Activated T-helper 1 cell treated with anti-CD3 and anti-CD28 coated beads, Interleukin-12 subunit alpha, Interleukin-12 subunit beta, Interleukin-2, Interleukin-4 antibody, amounts not matched to agents 30 ng/mL and 10 ng/mL and 1 ng/mL, durations not matched to agents 14 hours and 24 hours and 36 hours (primary cell): ENCODE results near the gene CCSER1. TPM values are rescaled to one million over a fixed set of nuclear protein-coding genes. Genes with fewer than 3 reads are reported as not detected.

Experiments used
- DNase-seq: peaks from one replicate; pipeline ENCODE4 v3.0.0; 2021; ENCODE audit warnings: low spot score
- H3K27ac Mint-ChIP-seq: one replicate; pipeline ENCODE4 v1.8.0; 2021; ENCODE audit warnings: mild to moderate bottlenecking, mixed read lengths
- H3K27me3 Mint-ChIP-seq: one replicate; pipeline ENCODE4 v1.8.0; 2022; ENCODE audit warnings: mild to moderate bottlenecking, moderate library complexity, mixed read lengths; ENCODE audit not compliant: insufficient read depth
- H3K36me3 Mint-ChIP-seq: one replicate; pipeline ENCODE4 v1.8.0; 2021; ENCODE audit warnings: low read depth, mixed read lengths
- H3K4me1 Mint-ChIP-seq: one replicate; pipeline ENCODE4 v1.8.0; 2021; ENCODE audit warnings: low read depth, mixed read lengths
- H3K4me3 Mint-ChIP-seq: one replicate; pipeline ENCODE4 v1.8.0; 2021; ENCODE audit warnings: mild to moderate bottlenecking, moderate library complexity, mixed read lengths
- H3K9me3 Mint-ChIP-seq: one replicate; pipeline ENCODE4 v1.8.0; 2021; ENCODE audit warnings: mixed read lengths
- intact Hi-C: fragments of 100-400 bp; cut with micrococcal nuclease; formaldehyde crosslinking; loops from one replicate; pipeline ENCODE4 v1.15.1; 2024
- total RNA-seq: library from RNA; stranded (reverse); gene quantifications from 2 replicates; pipeline ENCODE4 v1.2.3, GENCODE V29; 2022

Gene CCSER1
- total RNA-seq, 1 donor from 2014 or later = not detected

DNA sequence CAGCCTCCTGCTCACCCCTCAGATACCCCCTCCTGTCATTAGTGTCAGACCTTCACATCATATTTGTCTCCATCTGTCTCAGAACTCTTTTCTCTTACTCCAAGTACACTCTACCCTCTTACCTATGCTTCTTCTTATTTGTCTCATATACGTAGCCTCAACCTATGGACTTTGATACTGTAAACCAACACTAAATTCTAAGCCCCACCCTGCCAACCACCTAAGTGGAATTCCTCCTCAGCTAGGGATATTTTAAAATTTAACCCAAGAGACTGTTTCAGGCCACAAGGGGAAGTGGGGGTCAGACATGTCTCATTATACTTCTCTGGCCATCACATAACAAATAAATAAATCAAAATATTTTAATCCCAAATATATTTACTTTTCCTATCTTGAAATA, 1398.4 kb downstream of the CCSER1 start:
- Mint-ChIP-seq H3K4me3 (no peak overlapping the region), H3K27me3 (no peaks in the 10 kb centered on the region), H3K4me1 (no peaks in the 10 kb centered on the region), H3K36me3 (no peaks in the 10 kb centered on the region), H3K9me3 (peaks cover 17% of the 10 kb centered on the region), H3K27ac (no peak overlapping the region)
- DNase-seq = no peak
- intact Hi-C loops = no loop called here

DNA sequence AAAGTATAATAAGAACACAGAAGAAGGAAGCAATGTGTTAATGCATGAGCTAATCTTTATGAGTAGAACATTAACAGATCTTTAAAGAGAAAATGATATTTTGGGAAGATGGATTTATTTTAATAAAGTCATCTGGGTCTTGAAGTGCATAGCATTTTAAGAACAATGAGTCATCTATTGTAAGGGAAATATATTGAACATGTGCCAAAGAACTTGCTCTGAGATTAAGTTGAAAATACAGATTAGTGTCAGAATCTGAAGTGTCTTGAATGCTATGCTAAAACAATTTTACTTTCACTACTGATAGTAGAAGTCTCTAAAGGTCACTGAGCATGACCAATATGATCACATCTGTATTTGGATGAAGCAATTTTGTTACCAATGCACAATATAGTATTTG, 1399.9 kb downstream of the CCSER1 start:
- Mint-ChIP-seq H3K4me1 (no peaks in the 10 kb centered on the region), H3K36me3 (no peaks in the 10 kb centered on the region), H3K9me3 (peaks cover 13% of the 10 kb centered on the region), H3K27ac (no peak overlapping the region), H3K27me3 (no peaks in the 10 kb centered on the region), H3K4me3 (no peak overlapping the region)
- no peak for DNase-seq
- intact Hi-C loops = no loop called here

DNA sequence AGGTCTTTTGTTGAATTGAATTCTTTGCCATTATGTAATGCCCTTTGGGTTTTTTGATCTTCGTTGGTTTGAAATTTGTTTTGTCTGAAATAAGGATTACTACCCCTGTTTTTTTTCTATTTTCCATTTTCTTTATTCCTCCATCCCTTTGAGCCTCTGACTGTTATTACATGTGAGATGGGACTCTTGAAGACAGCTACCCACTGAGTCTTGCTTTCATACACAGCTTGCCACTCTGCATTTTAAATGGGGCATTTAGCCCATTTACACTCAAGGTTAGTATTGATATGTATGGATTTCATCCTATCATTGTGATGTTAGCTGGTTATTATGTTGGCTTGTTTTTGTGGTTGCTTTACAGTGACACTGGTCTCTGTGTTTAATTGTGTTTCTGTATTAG, 1440.4 kb downstream of the CCSER1 start:
- Mint-ChIP-seq H3K27me3 (no peaks in the 10 kb centered on the region), H3K4me3 (no peak overlapping the region), H3K36me3 (no peaks in the 10 kb centered on the region), H3K4me1 (no peaks in the 10 kb centered on the region), H3K27ac (no peak overlapping the region), H3K9me3 (peaks cover 39% of the 10 kb centered on the region)
- DNase-seq = no peak
- intact Hi-C loops = no loop called here

DNA sequence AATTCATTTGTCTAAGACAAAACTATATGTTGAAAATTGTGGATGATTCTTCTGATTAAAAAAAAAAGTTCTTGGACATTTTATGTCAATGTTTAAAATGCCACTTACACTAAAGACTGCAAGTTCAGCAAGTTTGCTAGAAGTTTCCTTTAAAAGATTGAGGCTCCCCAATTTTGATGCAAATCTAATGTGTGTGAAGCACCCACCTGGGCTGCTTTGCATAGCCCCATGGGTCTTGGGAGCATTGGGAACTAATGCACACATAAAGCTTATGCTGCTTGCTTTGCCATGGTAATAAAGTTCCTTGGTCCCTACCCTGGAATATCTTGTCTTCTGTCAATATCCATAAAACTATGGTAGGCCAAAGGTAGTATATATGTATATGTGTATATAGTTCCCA, 1450.7 kb downstream of the CCSER1 start:
- no peaks in the 10 kb centered on the region for H3K36me3 Mint-ChIP-seq
- intact Hi-C loops = no loop called here
- H3K9me3 Mint-ChIP-seq = no peaks in the 10 kb centered on the region
- no peak for DNase-seq
- no peak overlapping the region for H3K4me3 Mint-ChIP-seq
- H3K27me3 Mint-ChIP-seq = no peaks in the 10 kb centered on the region
- H3K4me1 Mint-ChIP-seq = no peaks in the 10 kb centered on the region
- no peak overlapping the region for H3K27ac Mint-ChIP-seq

DNA sequence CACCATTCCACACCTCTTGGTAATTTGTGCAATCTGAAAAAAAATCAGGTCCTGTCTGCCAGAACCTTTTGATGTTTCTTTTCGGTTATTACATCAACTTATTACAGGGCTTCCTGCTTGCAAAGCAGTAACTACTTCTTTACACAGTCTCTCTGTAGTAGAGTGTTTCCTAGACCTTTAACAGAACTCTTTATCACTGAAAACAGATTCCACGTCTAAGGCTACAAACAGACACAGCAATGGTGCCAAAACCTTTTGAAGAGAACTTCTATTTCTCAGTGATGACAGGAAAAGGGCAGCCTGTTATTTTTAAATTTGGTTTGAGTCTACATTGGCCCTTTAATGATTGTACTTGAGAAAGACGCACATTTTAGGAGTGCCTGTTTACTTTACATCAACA, 1463.1 kb downstream of the CCSER1 start:
- H3K4me3 Mint-ChIP-seq = no peak overlapping the region
- no peaks in the 10 kb centered on the region for H3K27me3 Mint-ChIP-seq
- H3K9me3 Mint-ChIP-seq = peaks cover 5% of the 10 kb centered on the region
- H3K4me1 Mint-ChIP-seq = no peaks in the 10 kb centered on the region
- no peak overlapping the region for H3K27ac Mint-ChIP-seq
- intact Hi-C loops = no loop called here
- no peaks in the 10 kb centered on the region for H3K36me3 Mint-ChIP-seq
- no peak for DNase-seq

DNA sequence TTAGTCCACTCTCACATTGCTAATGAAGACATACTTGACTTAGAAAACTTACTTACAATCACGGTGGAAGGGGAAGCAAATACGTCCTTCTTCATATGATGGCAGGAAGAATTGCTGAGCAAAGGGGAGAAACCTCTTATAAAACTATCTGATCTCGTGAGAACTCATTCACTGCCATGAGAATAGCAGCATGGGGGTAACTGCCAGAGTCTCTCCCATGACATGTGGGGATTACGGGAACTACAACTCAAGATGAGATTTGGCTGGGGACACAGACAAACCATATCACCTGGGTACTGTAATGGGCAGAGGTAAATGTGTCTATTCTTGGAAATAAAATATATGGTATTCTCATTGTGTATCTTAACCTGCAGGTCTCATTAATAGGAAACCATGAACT, 1464.9 kb downstream of the CCSER1 start:
- Mint-ChIP-seq H3K27ac (no peak overlapping the region), H3K4me1 (no peaks in the 10 kb centered on the region), H3K4me3 (no peak overlapping the region), H3K9me3 (peaks cover 5% of the 10 kb centered on the region), H3K36me3 (no peaks in the 10 kb centered on the region), H3K27me3 (no peaks in the 10 kb centered on the region)
- intact Hi-C loops = no loop called here
- no peak for DNase-seq

DNA sequence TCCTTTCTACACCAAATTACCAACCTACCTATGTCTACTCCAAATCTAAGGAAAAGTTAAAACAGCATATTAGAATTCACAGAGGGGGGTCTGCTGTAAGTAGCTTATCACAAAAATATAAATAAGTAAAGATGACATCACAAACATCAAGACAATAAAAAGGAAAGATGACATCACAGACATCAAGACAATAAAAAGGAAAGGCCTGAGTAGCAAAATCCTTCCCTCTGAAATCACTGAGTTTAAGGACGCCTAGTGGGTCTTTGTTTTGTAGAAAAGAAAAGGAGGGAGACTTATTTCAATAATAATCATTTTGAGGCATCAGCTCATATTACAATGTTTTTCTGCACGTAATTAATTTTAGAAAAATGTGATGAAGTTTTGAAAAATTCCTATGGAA, 1469.5 kb downstream of the CCSER1 start:
- H3K36me3 Mint-ChIP-seq = no peaks in the 10 kb centered on the region
- H3K27ac Mint-ChIP-seq = no peak overlapping the region
- intact Hi-C loops = no loop called here
- DNase-seq = no peak
- H3K4me1 Mint-ChIP-seq = no peaks in the 10 kb centered on the region
- no peak overlapping the region for H3K4me3 Mint-ChIP-seq
- H3K9me3 Mint-ChIP-seq = peaks cover 5% of the 10 kb centered on the region
- H3K27me3 Mint-ChIP-seq = no peaks in the 10 kb centered on the region

DNA sequence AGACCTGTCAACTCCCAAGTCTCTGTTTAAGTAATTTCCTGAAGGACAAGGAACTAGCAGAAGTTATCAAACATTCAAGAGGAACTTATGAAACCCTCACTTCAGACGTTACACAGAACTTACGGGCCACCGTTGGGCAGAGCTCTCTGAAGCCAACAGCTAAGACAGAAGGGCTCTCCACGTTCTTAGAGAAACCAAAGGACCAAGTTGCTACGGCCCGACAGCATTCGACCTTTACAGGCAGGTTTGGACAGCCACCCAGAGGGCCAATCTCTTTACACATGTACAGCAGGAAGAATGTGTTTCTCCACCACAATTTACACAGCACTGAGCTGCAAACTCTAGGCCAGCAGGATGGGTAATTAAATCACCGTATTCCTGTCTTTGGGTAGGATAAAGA, 1471.5 kb downstream of the CCSER1 start:
- no peak for DNase-seq
- no peaks in the 10 kb centered on the region for H3K9me3 Mint-ChIP-seq
- H3K4me3 Mint-ChIP-seq = no peak overlapping the region
- H3K4me1 Mint-ChIP-seq = no peaks in the 10 kb centered on the region
- H3K27ac Mint-ChIP-seq = no peak overlapping the region
- no peaks in the 10 kb centered on the region for H3K36me3 Mint-ChIP-seq
- no peaks in the 10 kb centered on the region for H3K27me3 Mint-ChIP-seq
- intact Hi-C loops = no loop called here

DNA sequence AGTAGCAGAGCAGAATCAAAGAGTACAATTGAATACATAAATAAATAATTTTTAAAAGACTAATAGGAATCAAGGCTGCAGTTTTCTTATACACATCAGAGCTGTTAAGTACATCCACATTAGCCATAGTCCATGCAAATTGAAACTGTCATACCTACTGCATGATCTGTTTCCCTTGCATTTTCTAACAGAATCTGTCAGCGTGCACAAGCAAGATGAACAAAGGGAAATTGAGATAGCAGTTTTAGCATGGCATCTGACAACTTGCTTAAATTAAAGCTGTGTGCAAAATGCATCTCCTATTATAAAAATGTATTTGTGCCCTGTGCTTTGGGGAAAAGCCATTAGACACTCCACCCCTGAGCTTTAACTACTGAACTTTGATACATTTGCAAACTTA, 1473.1 kb downstream of the CCSER1 start:
- Mint-ChIP-seq H3K4me1 (no peaks in the 10 kb centered on the region), H3K27ac (no peak overlapping the region), H3K9me3 (no peaks in the 10 kb centered on the region), H3K4me3 (no peak overlapping the region), H3K36me3 (no peaks in the 10 kb centered on the region), H3K27me3 (no peaks in the 10 kb centered on the region)
- DNase-seq = no peak
- intact Hi-C loops = no loop called here

DNA sequence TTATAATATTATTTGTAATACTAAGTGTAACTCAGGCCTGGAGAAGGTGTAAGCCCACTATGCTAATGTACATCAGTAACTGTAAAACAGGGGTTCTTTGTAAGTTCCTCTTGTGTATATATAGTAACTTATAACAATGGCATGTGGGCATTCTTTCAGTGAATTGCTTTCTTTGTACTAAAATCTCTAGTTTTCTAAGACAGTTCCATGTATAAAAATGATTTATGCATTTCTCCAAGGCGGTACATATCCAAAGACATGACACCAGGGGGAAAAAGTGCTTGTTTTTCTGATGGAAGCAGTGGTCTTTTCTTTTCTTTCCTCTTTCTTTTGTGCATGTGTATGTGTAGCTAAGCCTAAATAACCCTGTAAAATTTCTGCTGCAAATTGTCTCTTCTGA, 1474.2 kb downstream of the CCSER1 start:
- DNase-seq = no peak
- H3K4me3 Mint-ChIP-seq = no peak overlapping the region
- no peaks in the 10 kb centered on the region for H3K9me3 Mint-ChIP-seq
- no peaks in the 10 kb centered on the region for H3K4me1 Mint-ChIP-seq
- H3K27me3 Mint-ChIP-seq = no peaks in the 10 kb centered on the region
- H3K36me3 Mint-ChIP-seq = no peaks in the 10 kb centered on the region
- intact Hi-C loops = no loop called here
- no peak overlapping the region for H3K27ac Mint-ChIP-seq

DNA sequence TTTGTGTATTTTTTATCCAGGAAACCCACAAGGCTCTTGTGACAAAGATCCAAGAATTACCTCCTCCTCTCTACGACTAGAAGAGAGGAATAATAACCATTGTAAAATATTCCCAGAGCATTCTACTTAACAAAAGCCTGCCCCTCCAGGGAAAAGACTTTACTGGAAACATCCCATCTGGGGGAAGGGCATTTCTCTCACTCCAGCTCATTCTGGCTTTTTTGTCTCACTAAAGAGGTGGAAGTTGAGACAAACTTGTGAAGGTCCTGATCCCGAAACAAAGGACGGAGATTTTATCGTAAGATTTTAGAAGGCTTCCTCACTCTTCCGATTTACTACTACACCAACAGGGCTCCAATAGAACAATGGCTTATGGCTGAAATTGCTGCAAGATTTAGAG, 1484.6 kb downstream of the CCSER1 start:
- intact Hi-C loops = no loop called here
- H3K4me1 Mint-ChIP-seq = no peaks in the 10 kb centered on the region
- H3K9me3 Mint-ChIP-seq = peaks cover 9% of the 10 kb centered on the region
- H3K27ac Mint-ChIP-seq = no peak overlapping the region
- no peak for DNase-seq
- no peak overlapping the region for H3K4me3 Mint-ChIP-seq
- no peaks in the 10 kb centered on the region for H3K36me3 Mint-ChIP-seq
- no peaks in the 10 kb centered on the region for H3K27me3 Mint-ChIP-seq

DNA sequence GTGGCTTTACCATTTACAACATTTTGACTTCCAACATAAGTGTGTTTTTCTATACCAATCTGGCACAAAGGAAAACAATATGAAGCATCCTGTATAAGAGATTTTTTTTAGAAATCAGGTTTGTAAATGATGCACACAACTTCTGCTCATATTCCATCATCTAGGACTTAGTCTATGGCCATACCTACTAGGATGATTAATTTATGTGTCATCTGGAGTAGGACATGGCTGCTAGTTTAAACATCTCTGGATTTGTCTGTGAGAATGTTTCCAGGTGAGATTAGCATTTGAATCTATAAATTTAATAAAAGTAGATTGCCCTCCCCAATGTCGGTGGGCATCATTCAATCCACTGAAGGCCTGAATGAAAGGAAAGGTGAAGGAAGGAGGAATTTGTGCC, 1493.8 kb downstream of the CCSER1 start:
- Mint-ChIP-seq H3K4me1 (no peaks in the 10 kb centered on the region), H3K4me3 (no peak overlapping the region), H3K36me3 (no peaks in the 10 kb centered on the region), H3K27ac (no peak overlapping the region), H3K9me3 (peaks cover 24% of the 10 kb centered on the region), H3K27me3 (no peaks in the 10 kb centered on the region)
- DNase-seq = no peak
- intact Hi-C loops = no loop called here

DNA sequence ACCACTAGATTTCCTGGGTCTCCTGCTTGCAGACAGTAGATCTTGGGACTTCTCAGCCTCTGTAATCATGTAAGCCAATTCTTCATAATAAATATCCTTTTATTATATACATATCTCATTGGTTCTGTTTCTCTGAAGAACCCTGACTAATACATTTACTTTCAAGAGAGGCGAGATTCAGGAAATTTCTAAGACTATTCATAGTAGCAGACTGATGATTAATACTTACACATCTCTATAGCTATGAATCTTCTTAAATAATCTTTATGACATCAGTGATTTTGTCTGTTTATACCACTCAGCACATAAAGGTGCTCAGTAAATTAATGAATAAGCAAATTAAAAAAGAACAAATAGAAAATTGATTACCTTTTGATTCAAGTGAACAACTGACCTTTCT, 1494.3 kb downstream of the CCSER1 start:
- no peaks in the 10 kb centered on the region for H3K36me3 Mint-ChIP-seq
- intact Hi-C loops = no loop called here
- no peak overlapping the region for H3K27ac Mint-ChIP-seq
- no peak overlapping the region for H3K4me3 Mint-ChIP-seq
- no peaks in the 10 kb centered on the region for H3K27me3 Mint-ChIP-seq
- no peak for DNase-seq
- H3K9me3 Mint-ChIP-seq = peaks cover 24% of the 10 kb centered on the region
- no peaks in the 10 kb centered on the region for H3K4me1 Mint-ChIP-seq

DNA sequence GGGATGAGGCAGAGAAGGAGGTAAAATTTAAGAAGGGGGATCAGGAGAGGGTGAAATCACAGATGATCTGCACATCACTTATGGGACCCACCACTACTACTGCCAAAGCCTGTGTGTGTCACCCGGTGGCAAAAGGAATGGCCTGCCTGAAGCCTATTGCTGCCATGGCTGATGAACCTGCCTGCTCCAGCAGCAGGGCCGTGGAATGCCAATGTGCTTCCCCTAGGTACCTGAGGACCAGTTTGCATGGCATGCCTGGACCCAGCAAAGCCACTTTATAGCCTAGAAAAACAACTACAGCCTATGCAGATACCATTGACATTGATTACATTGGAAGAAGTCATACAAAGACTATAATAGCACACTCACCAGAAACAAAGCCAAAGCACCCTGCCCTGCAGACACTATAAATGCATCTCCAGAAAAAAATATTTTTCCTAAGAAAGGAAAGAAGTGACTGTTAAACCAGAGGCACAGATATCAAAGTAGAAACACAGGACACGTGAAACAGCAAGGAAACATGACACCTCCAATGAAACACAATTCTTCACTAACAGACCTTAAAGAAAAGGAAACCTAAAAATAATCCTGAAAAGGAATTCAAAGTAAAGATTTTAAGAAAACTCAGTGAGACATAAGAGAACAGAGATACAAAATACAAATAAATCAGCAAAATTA, 1495.9 kb downstream of the CCSER1 start:
- H3K9me3 Mint-ChIP-seq = peaks cover 34% of the 10 kb centered on the region
- H3K4me3 Mint-ChIP-seq = no peak overlapping the region
- no peak for DNase-seq
- H3K36me3 Mint-ChIP-seq = no peaks in the 10 kb centered on the region
- H3K27me3 Mint-ChIP-seq = no peaks in the 10 kb centered on the region
- intact Hi-C loops = no loop called here
- H3K4me1 Mint-ChIP-seq = no peaks in the 10 kb centered on the region
- H3K27ac Mint-ChIP-seq = no peak overlapping the region
